Vagina (tissue), 2 donors: Measurements from ENCODE around the gene BPIFB4.

Experiments
- POLR2A ChIP-seq, 2 donors: fragments of 450-650 bp; IDR thresholded peaks; one replicate each; pipeline ENCODE4 v1.6.1; 2017; ENCODE audit warnings: antibody characterized with exemption in 2 of 2, mild to moderate bottlenecking in 2 of 2, moderate library complexity in 2 of 2
- POLR2AphosphoS5 ChIP-seq, 2 donors: sonication (generic); formaldehyde crosslinking; IDR thresholded peaks; one replicate each; pipeline ENCODE4 v1.9.0; 2017; ENCODE audit warnings: antibody characterized with exemption in 2 of 2, mild to moderate bottlenecking in 2 of 2, low read depth in 1 of 2; ENCODE audit not compliant: insufficient read depth in 1 of 2
- TF ChIP-seq, protein P1 (sequence below), 3 experiments: fragments of 450-650 bp in 2 of 3; fragments of 200-600 bp in 1 of 3; sonication (generic) in 1 of 3; IDR thresholded peaks; one replicate each; pipeline ENCODE4 v1.5.1; 2017 to 2019; ENCODE audit warnings: antibody characterized with exemption in 3 of 3, mild to moderate bottlenecking in 2 of 3, moderate library complexity in 2 of 3

DNA sequence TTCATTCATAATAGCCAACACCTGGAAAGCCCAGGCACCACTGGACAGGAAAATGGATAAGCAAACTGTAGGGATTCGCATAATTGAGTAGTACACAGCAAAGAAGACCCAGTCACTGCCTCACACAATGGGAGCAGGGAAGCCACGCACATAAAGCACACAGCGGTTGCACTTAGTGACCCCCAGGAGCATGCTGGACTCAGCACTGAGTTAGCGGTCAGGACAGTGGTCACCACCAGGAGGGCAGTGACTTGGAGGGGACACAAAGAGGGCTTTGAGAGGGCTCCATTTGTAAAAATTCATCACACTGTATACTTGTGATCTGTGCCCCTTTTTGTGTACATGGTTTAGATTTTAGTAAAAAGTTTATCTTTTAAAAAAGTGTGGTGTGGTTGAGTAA is 28.1 kb upstream of the BPIFB4 start:
- TF ChIP-seq POLR2A (IDR thresholded peaks at IDR 0.05) (no peak), POLR2AphosphoS5 (IDR thresholded peaks at IDR 0.05; ENCODE audit: insufficient read depth in 1 of 2, low read depth in 1 of 2) (no peak)
- TF ChIP-seq, protein P1, sequence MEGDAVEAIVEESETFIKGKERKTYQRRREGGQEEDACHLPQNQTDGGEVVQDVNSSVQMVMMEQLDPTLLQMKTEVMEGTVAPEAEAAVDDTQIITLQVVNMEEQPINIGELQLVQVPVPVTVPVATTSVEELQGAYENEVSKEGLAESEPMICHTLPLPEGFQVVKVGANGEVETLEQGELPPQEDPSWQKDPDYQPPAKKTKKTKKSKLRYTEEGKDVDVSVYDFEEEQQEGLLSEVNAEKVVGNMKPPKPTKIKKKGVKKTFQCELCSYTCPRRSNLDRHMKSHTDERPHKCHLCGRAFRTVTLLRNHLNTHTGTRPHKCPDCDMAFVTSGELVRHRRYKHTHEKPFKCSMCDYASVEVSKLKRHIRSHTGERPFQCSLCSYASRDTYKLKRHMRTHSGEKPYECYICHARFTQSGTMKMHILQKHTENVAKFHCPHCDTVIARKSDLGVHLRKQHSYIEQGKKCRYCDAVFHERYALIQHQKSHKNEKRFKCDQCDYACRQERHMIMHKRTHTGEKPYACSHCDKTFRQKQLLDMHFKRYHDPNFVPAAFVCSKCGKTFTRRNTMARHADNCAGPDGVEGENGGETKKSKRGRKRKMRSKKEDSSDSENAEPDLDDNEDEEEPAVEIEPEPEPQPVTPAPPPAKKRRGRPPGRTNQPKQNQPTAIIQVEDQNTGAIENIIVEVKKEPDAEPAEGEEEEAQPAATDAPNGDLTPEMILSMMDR (IDR thresholded peaks at IDR 0.05): no peak
